GM23248 (cell line): Measurements from ENCODE around the gene CELA2A. TPM values are rescaled to one million over a fixed set of nuclear protein-coding genes. Genes with fewer than 3 reads are reported as not detected.

Experiments
- DNase-seq: peaks from one replicate; pipeline ENCODE4 v3.0.0-alpha.2; 2015
- H2AFZ ChIP-seq: fragments of 200-600 bp; sonication (generic); 2 replicates; pipeline ENCODE4 v1.6.1; 2016; ENCODE audit warnings: antibody characterized with exemption
- H3F3A ChIP-seq: fragments of 200-600 bp; sonication (generic); 2 replicates; pipeline ENCODE4 v1.6.1; 2016; ENCODE audit warnings: mild to moderate bottlenecking, antibody characterized with exemption, mixed run types; ENCODE audit not compliant: insufficient read depth
- H3K27ac ChIP-seq: fragments of 200-600 bp; sonication (generic); 2 replicates; pipeline ENCODE4 v1.5.1; 2016; ENCODE audit warnings: mild to moderate bottlenecking
- H3K27me3 ChIP-seq: fragments of 200-600 bp; sonication (generic); replicated peaks from 2 replicates; pipeline ENCODE4 v1.6.1; 2016; ENCODE audit warnings: mild to moderate bottlenecking; ENCODE audit not compliant: insufficient read depth
- H3K36me3 ChIP-seq: fragments of 200-600 bp; sonication (generic); 2 replicates; pipeline ENCODE4 v1.6.1; 2016; ENCODE audit warnings: low read depth, mild to moderate bottlenecking
- H3K4me1 ChIP-seq: fragments of 200-600 bp; sonication (generic); 2 replicates; pipeline ENCODE4 v1.6.1; 2016; ENCODE audit warnings: mild to moderate bottlenecking; ENCODE audit not compliant: insufficient read depth
- H3K4me2 ChIP-seq: fragments of 200-600 bp; sonication (generic); one replicate; pipeline ENCODE4 v1.6.1; 2016; ENCODE audit warnings: mild to moderate bottlenecking; ENCODE audit not compliant: unreplicated experiment
- H3K4me3 ChIP-seq: fragments of 200-600 bp; sonication (generic); 2 replicates; pipeline ENCODE4 v1.5.1; 2016; ENCODE audit warnings: mild to moderate bottlenecking
- H3K79me2 ChIP-seq: fragments of 200-600 bp; sonication (generic); 2 replicates; pipeline ENCODE4 v1.6.1; 2016; ENCODE audit warnings: mild to moderate bottlenecking; ENCODE audit not compliant: insufficient read depth
- H3K9ac ChIP-seq: fragments of 200-600 bp; sonication (generic); 2 replicates; pipeline ENCODE4 v1.6.1; 2016; ENCODE audit warnings: mild to moderate bottlenecking
- H3K9me2 ChIP-seq: fragments of 200-600 bp; sonication (generic); 2 replicates; pipeline ENCODE4 v1.6.1; 2016; ENCODE audit warnings: mixed run types, mild to moderate bottlenecking, moderate library complexity; ENCODE audit not compliant: insufficient read depth
- H3K9me3 ChIP-seq: fragments of 200-600 bp; sonication (generic); one replicate; pipeline ENCODE4 v1.6.1; 2017; ENCODE audit warnings: low read depth
- H4K20me1 ChIP-seq: fragments of 200-600 bp; sonication (generic); 2 replicates; pipeline ENCODE4 v1.6.0; 2016; ENCODE audit not compliant: insufficient read depth
- EZH2 ChIP-seq: fragments of 200-600 bp; sonication (generic); IDR thresholded peaks from 2 replicates; pipeline ENCODE4 v1.6.1; 2018; ENCODE audit warnings: antibody characterized with exemption, mild to moderate bottlenecking; ENCODE audit not compliant: insufficient read depth, poor library complexity, severe bottlenecking
- EZH2phosphoT487 ChIP-seq: fragments of 200-600 bp; sonication (generic); IDR thresholded peaks from 2 replicates; pipeline ENCODE4 v1.6.1; 2018; ENCODE audit warnings: antibody characterized with exemption, moderate library complexity, mild to moderate bottlenecking, low read depth; ENCODE audit not compliant: insufficient read depth
- WGBS, 2 experiments: methylation state at CpG; one replicate each; pipeline ENCODE4 v1.1.6; 2015 to 2017; ENCODE audit warnings: low lambda C conversion rate in 2 of 2, low coverage in 1 of 2; ENCODE audit errors: missing lambda C conversion rate in 2 of 2; 5-methylcytosine and 5-hydroxymethylcytosine counted together
- in situ Hi-C: fragments of 300-500 bp; cut with MboI; formaldehyde crosslinking; loops from 2 replicates; pipeline ENCODE4 v1.15.0; 2020
- polyA plus RNA-seq: library from polyadenylated mRNA; unstranded; fragments of >200 nt; fragmentation: Nextera tagmentation; extraction: Ambion mirVana; gene quantifications from 2 replicates; pipeline ENCODE4 v1.2.1, GENCODE V29; 2016
- total RNA-seq: library from RNA; depleted of rRNA; stranded (reverse); fragments of >200 nt; shearing (Covaris generic); gene quantifications from 2 replicates; pipeline ENCODE4 v1.2.3, GENCODE V29; 2014; rRNA removed

CELA2A gene
- total RNA-seq, result not detected in 2 replicates
- not detected in 2 replicates for polyA plus RNA-seq

GRCh38 chr1:15456313-15456954 is at the start of gene CELA2A:
Gene CELA2A (plus strand): TSS chr1:15456732. CDS start chr1:15456754, 22 bp downstream.
- WGBS, 2 experiments, result 81 to 88% methylated on average over 8 of the region's 8 CpGs
- H3K4me2 ChIP-seq, result no peak within 1 kb of the TSS
- peaks cover 16% of the 10 kb centered on the region for H3K4me1 ChIP-seq
- no peak within 1 kb of the TSS for H3K9ac ChIP-seq
- no peaks in the 10 kb centered on the region for H3K36me3 ChIP-seq
- H4K20me1 ChIP-seq, result no peaks in the 10 kb centered on the region
- no peaks in the 10 kb centered on the region for H3K9me2 ChIP-seq
- in situ Hi-C loops, result no loop called here
- H3F3A ChIP-seq, result no peaks in the 10 kb centered on the region
- no peak for DNase-seq
- no peak within 1 kb of the TSS for H2AFZ ChIP-seq
- H3K27me3 ChIP-seq, result no peaks in the 10 kb centered on the region
- no peak within 1 kb of the TSS for H3K4me3 ChIP-seq
- TF ChIP-seq EZH2phosphoT487 (no peak), EZH2 (no peak)
- H3K79me2 ChIP-seq, result no peaks in the 10 kb centered on the region
- H3K9me3 ChIP-seq, result no peaks in the 10 kb centered on the region
- no peak within 1 kb of the TSS for H3K27ac ChIP-seq

GRCh38 chr1:15407580-15407979 is 49.0 kb upstream of the CELA2A start:
- H3F3A ChIP-seq, result peaks cover 26% of the 10 kb centered on the region

GRCh38 chr1:15408890-15409387 is 47.6 kb upstream of the CELA2A start:
- Histone ChIP-seq H3K4me2 (peak overlapping the region; percentile 81), H3K9me3 (no peaks in the 10 kb centered on the region), H3K79me2 (peaks cover 38% of the 10 kb centered on the region), H3K36me3 (no peaks in the 10 kb centered on the region), H3K27me3 (no peaks in the 10 kb centered on the region), H3K9me2 (no peaks in the 10 kb centered on the region), H3F3A (peaks cover 26% of the 10 kb centered on the region), H3K4me1 (peaks cover 18% of the 10 kb centered on the region), H2AFZ (peak overlapping the region; percentile 71), H3K9ac (peak overlapping the region; percentile 85), H3K27ac (peak overlapping the region; percentile 9; the same call in 1 of the 2 replicates), H3K4me3 (peak overlapping the region; percentile 90), H4K20me1 (no peaks in the 10 kb centered on the region)
- no peak for DNase-seq
- in situ Hi-C loops, result no loop called here
- TF ChIP-seq EZH2phosphoT487 (no peak), EZH2 (no peak)
- WGBS, 2 experiments, result 46 to 49% methylated on average over 14 of the region's 14 CpGs

More at GRCh38 chr1:15407580-15407979, 49.0 kb upstream of the CELA2A start:
- no peak for TF ChIP-seq EZH2
- TF ChIP-seq EZH2phosphoT487, result no peak
- Histone ChIP-seq H3K4me3 (peak overlapping the region; percentile 36; the same call in 1 of the 2 replicates), H3K9ac (peak overlapping the region; percentile 68), H2AFZ (peak overlapping the region; percentile 44; the same call in 1 of the 2 replicates), H3K79me2 (peaks cover 25% of the 10 kb centered on the region), H3K9me3 (no peaks in the 10 kb centered on the region), H3K27ac (peak overlapping the region; percentile 87), H3K27me3 (no peaks in the 10 kb centered on the region), H3K36me3 (no peaks in the 10 kb centered on the region), H3K9me2 (no peaks in the 10 kb centered on the region), H4K20me1 (no peaks in the 10 kb centered on the region), H3K4me1 (peaks cover 18% of the 10 kb centered on the region), H3K4me2 (peak overlapping the region; percentile 76)
- no peak for DNase-seq
- 42 to 44% methylated on average over 7 of the region's 7 CpGs for WGBS, 2 experiments
- in situ Hi-C loops, result no loop called here

GRCh38 chr1:15409388-15410222 is 46.9 kb upstream of the CELA2A start, which contains the start of gene EFHD2:
Gene EFHD2 (plus strand): TSS chr1:15409888. CDS start chr1:15409972, 84 bp downstream.
- TF ChIP-seq EZH2phosphoT487 (no peak), EZH2 (no peak)
- Histone ChIP-seq H3K4me1 (peaks cover 18% of the 10 kb centered on the region), H3K79me2 (peaks cover 42% of the 10 kb centered on the region), H3K9ac (peak within 1 kb of the TSS; percentile 85), H3K9me2 (no peaks in the 10 kb centered on the region), H3K27me3 (no peaks in the 10 kb centered on the region), H3F3A (peaks cover 26% of the 10 kb centered on the region), H3K36me3 (no peaks in the 10 kb centered on the region), H4K20me1 (no peaks in the 10 kb centered on the region), H3K4me3 (peak within 1 kb of the TSS; percentile 90), H3K9me3 (no peaks in the 10 kb centered on the region), H3K4me2 (peak within 1 kb of the TSS; percentile 81), H2AFZ (peak within 1 kb of the TSS; percentile 71), H3K27ac (peak within 1 kb of the TSS; percentile 9; the same call in 1 of the 2 replicates)
- 1 to 3% methylated on average over 35 to 96 of the region's 99 CpGs for WGBS, 2 experiments
- in situ Hi-C loops, result no loop called here
- DNase-seq, result peak; percentile 91
